Skin of body (tissue), 2 donors: ENCODE data around the gene PALM. TPM values are rescaled to one million over a fixed set of nuclear protein-coding genes. Genes with fewer than 3 reads are reported as not detected.
A peak's percentile ranks its signal among the peaks of the same experiment; 100 is the strongest.

Experiments used
- DNase-seq: peaks from one replicate; lab custom pipeline; 2025; lab: John Stamatoyannopoulos, UW
- total RNA-seq: library from RNA; depleted of rRNA; stranded (reverse); fragments of >200 nt; gene quantifications from one replicate; pipeline ENCODE4 v1.2.3, GENCODE V29; 2014

Gene PALM
- total RNA-seq, 1 donor from 2014 or later = 25.4 TPM

- DNase-seq = peak; percentile 44
Measured at GRCh38 chr19:778910-779653, 70.3 kb downstream of the PALM start.

GRCh38 chr19:780935-781334 lies 72.2 kb downstream of the PALM start:
- no peak for DNase-seq

- DNase-seq = no peak
Measured at GRCh38 chr19:781800-782184, 73.1 kb downstream of the PALM start.

GRCh38 chr19:782185-782877 lies 73.6 kb downstream of the PALM start:
- no peak for DNase-seq

DNA sequence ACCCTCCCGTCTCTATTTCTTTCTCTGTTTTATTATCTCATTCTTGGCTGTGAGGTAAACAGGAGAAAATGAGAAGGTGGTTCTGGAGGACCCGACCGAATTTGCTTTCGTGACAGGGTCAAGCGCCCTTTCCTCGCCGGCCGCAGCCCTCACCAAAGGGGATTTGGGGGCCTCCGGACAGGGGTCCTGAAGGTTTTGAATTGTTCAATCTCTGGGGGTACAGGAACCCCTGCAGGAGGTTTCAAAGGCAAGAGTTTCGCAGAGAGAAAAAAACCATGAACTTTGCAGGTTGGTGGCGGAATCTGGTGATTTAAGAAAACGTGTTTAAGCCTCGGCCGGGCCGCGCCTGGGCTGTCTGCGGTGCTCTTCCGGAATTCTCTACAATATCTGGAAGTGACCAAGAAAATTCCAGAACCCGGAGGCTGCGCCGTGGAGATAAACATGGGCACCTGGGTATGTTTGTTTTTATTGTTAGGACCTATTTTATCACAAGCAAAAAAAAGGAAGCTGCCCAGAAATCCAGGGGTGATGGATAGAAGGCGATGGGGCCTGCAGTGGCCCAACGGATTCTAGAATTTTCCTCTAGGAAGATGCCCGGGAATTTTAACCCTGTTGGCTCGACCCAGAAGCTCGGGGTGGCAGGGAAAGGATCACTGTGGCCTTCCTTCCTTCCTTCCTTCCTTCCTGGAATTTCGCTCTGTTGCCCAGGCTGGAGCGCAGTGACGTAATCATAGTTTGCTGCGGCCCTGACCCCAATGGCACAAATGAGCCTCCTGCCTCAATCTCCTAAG lies 74.3 kb downstream of the PALM start:
- no peak for DNase-seq

GRCh38 chr19:784541-784940 lies 75.8 kb downstream of the PALM start:
- DNase-seq = no peak

DNA sequence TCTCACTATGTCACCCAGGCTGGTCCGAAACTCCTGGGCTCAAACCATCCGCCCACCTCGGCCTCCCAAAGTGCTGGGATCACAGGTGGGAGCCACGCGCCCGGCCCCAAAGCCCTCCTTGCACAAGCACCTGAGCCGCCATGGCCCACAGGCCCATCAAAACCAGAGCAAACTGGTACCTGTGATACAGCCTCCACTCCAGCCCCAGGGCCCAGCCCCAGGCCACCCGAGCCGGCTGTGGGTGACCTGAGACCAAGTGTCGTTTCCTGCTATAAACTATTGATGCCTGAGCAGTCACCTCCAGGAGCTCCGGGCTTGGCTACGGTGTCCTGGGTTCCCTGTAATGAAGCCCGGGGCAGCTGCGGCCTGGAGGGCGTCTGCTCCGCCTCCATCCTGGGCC lies 78.8 kb downstream of the PALM start:
- no peak for DNase-seq

DNA sequence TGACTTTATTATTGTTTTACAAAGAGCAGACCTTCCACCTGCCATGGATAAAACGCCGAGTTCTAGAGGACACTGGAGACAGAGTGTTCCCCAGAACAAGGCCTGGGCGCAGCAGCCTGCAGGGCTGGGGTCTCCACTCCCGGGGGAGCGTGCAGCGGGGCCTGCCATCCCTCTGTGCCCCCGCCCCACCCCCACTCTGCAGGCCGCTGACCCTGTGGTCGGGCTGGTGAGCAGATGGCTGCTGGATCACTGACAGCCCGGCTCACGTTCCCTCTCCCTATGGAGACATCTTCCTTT lies 79.9 kb downstream of the PALM start:
- DNase-seq = no peak

GRCh38 chr19:788983-789700 lies 80.4 kb downstream of the PALM start:
- DNase-seq = peak; percentile 30

DNA sequence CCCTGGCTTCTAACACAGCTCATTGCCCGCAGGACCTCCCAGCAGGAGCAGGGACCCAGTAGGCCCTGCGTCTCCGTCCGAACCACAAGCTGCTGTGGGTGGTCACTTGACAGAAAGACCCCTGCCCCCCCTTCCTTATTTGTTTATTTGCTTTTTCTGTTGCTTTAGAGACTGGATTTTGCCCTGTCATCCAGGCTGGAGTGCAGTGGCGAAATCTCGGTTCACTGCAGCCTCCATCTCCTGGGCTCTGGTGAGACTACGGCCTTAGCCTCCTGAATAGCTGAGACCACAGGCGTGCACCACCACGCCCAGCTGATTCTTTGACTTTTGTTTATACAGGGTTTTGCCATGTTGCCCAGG lies 80.9 kb downstream of the PALM start:
- DNase-seq = no peak

- no peak for DNase-seq
Measured at GRCh38 chr19:791007-791566, 82.4 kb downstream of the PALM start.

DNA sequence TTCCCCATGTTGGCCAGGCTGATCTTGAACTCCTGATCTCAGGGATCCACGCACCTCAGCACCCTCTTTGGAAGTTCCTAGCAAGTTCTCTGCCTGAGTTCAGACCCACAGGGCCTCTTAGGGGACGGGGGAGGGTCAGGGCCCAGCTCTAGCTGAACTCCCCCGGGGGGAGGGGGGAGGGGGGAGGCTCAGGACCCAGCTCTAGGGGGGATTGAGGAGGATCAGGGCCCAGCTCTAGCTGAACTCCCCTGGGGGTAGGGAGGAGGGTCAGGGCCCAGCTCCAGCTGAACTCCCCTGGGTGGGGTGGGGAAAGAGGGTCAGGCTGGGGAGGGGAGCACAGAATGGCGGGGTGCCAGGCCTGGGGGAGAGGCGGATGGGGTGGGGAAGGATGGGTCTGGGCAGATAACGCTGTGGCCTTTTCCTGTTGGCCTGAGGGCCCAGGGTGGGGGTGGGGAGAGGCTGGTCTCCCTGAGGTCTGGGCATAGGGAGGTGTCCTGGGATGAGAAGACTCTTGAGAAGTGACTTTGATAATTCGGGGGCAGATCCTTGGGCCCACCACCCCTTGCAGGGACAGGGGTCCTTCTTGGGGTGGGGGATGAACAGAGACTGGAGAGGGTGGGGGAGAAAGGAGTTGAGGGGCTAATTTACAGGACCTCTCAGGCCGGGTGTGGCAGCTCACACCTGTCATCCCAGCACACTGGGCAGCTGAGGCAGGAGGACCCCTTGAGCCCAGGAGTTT lies 83.0 kb downstream of the PALM start:
- no peak for DNase-seq

DNA sequence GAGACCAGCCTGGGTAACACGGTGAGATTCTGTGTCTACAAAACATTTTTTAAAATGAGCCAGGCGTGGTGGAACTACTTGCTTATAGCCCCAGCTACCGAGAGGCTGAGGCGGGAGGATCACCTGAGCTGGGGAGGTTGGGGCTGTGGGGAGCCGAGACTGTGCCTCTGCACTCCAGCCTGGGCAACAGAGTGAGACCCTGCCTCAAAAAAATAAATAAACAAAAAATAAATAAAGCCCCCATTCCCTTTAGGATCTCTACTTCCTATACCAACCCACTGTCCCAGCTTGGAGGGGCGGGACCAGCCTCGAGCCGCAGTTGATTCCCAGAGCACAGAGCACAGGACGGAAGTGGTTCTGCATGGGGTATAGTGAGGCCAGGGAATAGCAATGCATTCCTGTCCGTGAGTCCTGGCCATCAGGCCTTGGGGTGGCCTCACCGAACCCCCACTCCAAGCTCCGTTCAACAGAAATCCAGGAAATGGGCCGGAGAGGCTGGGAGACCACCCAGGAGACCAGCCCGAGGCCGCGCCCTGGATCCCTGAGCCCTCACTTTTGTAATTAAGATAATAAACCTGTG lies 83.7 kb downstream of the PALM start:
- no peak for DNase-seq

GRCh38 chr19:793806-794205 lies 85.1 kb downstream of the PALM start:
- DNase-seq = no peak

DNA sequence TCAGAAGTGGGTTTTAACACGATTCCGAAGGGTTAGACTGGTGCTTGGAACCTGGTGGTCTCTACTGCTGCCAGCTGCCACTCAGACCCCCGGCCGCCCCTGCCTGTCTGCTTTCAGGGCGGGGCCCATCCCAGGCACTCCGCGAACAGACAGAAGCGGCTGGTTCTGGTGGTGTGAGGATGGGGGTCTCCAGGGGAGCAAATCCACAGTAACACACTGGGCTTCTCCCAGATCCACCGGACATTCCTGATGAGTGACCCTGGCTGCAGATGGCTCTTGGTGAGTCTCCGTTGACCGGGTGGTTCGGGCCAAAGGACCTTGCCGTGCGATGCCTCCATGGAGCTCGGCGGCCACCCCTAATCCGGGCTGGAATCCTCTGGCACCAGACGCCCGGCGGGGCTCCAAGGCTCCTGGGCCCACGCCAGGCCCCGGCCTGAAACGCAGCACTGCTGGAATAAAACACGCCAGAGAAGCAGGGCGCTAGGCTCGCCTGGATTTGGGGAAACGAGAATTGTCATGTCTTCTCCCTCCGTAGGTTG lies 86.4 kb downstream of the PALM start:
- no peak for DNase-seq

DNA sequence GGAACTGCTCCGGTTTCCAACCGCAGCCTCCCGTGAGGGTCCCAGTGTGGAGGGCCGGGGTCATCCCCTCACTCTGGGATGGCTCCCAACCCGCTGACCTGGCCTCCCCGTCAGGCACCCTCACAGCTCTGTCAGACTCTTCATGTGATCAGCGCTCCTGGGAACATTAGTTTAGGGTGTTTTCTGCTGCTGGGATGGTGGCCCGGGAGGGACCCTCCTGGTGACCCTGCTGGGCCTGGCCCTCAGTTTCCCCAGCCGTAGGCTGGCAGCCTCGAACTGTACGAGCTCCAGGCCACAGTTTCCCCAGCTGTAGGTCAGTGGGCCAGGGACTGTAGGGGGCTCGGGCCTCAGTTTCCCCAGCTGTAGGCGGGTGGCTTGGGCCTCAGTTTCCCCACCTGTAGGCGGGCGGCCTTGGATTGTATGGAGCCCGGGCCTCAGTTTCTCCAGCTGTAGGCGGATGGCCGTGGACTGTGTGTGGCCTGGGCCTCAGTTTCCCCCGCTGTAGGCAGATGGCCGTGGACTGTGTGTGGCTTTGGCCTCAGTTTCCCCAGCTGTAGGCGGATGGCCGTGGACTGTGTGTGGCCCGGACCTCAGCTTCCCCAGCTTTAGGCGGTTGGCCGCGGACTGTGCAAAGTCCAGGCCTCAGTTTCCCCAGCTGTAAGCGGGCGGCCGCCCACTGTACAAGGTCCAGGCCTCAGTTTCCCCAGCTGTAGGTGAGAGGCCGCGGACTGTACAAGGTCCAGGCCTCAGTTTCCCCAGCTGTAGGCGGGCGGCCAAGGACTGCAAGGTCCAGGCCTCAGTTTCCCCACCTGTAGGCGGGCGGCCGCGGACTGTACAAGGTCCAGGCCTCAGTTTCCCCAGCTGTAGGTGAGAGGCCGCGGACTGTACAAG lies 87.2 kb downstream of the PALM start:
- no peak for DNase-seq

DNA sequence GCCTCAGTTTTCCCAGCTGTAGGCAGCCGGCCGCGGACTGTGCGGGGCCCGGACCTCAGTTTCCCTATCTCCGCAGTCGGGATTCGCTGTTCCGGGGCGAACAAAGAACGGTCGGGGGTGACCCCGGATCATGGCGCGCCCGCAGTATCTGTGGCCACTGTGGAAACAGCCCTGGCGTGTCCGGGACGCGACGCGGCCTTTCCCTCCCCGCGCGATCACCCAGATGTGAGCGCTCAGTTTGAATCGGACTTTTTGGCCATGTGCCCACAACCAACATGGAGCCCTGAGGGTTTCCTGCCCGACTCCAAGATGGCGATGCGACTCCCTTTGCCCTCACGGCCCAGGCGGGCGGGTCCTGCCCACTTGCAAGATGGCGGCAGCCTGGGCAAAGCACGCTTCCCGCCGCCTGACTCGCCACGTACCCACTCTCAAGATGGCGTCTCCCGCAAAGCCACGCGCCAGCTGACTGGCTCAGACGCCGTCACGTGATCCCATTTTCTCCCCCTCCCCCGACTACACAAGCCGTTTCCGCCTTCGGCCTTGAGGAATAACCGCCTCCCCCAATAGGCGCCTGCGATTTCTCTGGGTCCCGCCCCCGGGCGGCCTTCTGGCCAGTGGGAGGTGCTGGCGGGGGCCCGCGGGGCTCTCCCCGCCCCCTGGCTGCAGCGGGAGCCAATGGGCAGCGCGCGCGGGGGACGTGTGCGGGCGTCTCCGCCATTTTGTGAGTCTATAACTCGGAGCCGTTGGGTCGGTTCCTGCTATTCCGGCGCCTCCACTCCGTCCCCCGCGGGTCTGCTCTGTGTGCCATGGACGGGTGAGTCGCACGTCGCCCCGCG lies 88.2 kb downstream of the PALM start, which contains the start of gene PTBP1:
TSS of gene PTBP1 (plus strand) at position 761 of the 836 bp plus-strand sequence. CDS start at position 807, 46 bp downstream.
- DNase-seq = peak; percentile 100
